Osteoblast (primary cell): ENCODE measurements around the gene ETFA. TPM values are rescaled to one million over a fixed set of nuclear protein-coding genes. Genes with fewer than 3 reads are reported as not detected.

Source experiments
- DNase-seq: peaks from one replicate; pipeline ENCODE4 v3.0.0; 2011; ENCODE audit warnings: low spot score, mixed read lengths; ENCODE audit not compliant: insufficient read length; ENCODE audit errors: missing footprints
- H2AFZ ChIP-seq: 2 replicates; pipeline ENCODE4 v1.6.0; 2011; ENCODE audit warnings: mild to moderate bottlenecking, low read length
- H3K27ac ChIP-seq: 2 replicates; pipeline ENCODE4 v1.5.1; 2011; ENCODE audit warnings: mild to moderate bottlenecking, low read depth, low read length, moderate library complexity
- H3K27me3 ChIP-seq: 2 replicates; pipeline ENCODE4 v1.6.0; 2012; ENCODE audit warnings: mild to moderate bottlenecking, control low read depth, inconsistent platforms, low read length, moderate library complexity; ENCODE audit not compliant: insufficient read depth
- H3K36me3 ChIP-seq: 2 replicates; pipeline ENCODE4 v1.5.1; 2011; ENCODE audit warnings: mild to moderate bottlenecking, low read length, control low read depth, moderate library complexity; ENCODE audit not compliant: insufficient read depth
- H3K4me1 ChIP-seq: 2 replicates; pipeline ENCODE4 v1.5.1; 2011; ENCODE audit warnings: mild to moderate bottlenecking, low read length, control low read depth, moderate library complexity; ENCODE audit not compliant: insufficient read depth
- H3K4me2 ChIP-seq: 2 replicates; pipeline ENCODE4 v1.6.0; 2011; ENCODE audit warnings: mild to moderate bottlenecking, low read length; ENCODE audit not compliant: insufficient read depth
- H3K4me3 ChIP-seq: fragments of 200-600 bp; sonication (generic); 3 replicates; pipeline ENCODE4 v1.5.1; 2012; ENCODE audit warnings: mild to moderate bottlenecking, low read length, inconsistent platforms; ENCODE audit not compliant: insufficient read depth
- H3K79me2 ChIP-seq: 2 replicates; pipeline ENCODE4 v1.6.0; 2012; ENCODE audit warnings: mild to moderate bottlenecking, low read length, control low read depth, inconsistent platforms; ENCODE audit not compliant: insufficient read depth
- H3K9me3 ChIP-seq: 2 replicates; pipeline ENCODE4 v1.5.1; 2011; ENCODE audit warnings: low read depth, low read length, control low read depth
- H4K20me1 ChIP-seq: 2 replicates; pipeline ENCODE4 v1.6.0; 2012; ENCODE audit warnings: mild to moderate bottlenecking, low read length, control low read depth; ENCODE audit not compliant: insufficient read depth
- total RNA-seq: library from RNA; depleted of rRNA; stranded (reverse); fragments of >200 nt; gene quantifications from 2 replicates; pipeline ENCODE4 v1.2.3, GENCODE V29; 2012
- TF ChIP-seq, protein P1 (sequence below): IDR thresholded peaks from 2 replicates; pipeline ENCODE4 v1.5.1; 2011; ENCODE audit warnings: mild to moderate bottlenecking, low read depth, low read length, moderate library complexity; ENCODE audit errors: extremely low read depth

ETFA gene
- total RNA-seq, 1 donor, result 85.0 TPM

- peak overlapping the region; percentile 51 for H3K4me3 ChIP-seq
- peak overlapping the region; percentile 84 for H2AFZ ChIP-seq
- H3K27ac ChIP-seq, result no peak overlapping the region
- no peaks in the 10 kb centered on the region for H3K9me3 ChIP-seq
- TF ChIP-seq, protein P1, sequence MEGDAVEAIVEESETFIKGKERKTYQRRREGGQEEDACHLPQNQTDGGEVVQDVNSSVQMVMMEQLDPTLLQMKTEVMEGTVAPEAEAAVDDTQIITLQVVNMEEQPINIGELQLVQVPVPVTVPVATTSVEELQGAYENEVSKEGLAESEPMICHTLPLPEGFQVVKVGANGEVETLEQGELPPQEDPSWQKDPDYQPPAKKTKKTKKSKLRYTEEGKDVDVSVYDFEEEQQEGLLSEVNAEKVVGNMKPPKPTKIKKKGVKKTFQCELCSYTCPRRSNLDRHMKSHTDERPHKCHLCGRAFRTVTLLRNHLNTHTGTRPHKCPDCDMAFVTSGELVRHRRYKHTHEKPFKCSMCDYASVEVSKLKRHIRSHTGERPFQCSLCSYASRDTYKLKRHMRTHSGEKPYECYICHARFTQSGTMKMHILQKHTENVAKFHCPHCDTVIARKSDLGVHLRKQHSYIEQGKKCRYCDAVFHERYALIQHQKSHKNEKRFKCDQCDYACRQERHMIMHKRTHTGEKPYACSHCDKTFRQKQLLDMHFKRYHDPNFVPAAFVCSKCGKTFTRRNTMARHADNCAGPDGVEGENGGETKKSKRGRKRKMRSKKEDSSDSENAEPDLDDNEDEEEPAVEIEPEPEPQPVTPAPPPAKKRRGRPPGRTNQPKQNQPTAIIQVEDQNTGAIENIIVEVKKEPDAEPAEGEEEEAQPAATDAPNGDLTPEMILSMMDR, result no peak
- H3K4me2 ChIP-seq, result peak overlapping the region; percentile 69
- H3K4me1 ChIP-seq, result peaks cover 10% of the 10 kb centered on the region
- peaks cover 7% of the 10 kb centered on the region for H3K27me3 ChIP-seq
- DNase-seq, result peak; percentile 98
- H3K36me3 ChIP-seq, result no peaks in the 10 kb centered on the region
- no peaks in the 10 kb centered on the region for H4K20me1 ChIP-seq
- H3K79me2 ChIP-seq, result no peaks in the 10 kb centered on the region
Measured at GRCh38 chr15:76177491-76178040, 133.7 kb downstream of the ETFA start.

DNA sequence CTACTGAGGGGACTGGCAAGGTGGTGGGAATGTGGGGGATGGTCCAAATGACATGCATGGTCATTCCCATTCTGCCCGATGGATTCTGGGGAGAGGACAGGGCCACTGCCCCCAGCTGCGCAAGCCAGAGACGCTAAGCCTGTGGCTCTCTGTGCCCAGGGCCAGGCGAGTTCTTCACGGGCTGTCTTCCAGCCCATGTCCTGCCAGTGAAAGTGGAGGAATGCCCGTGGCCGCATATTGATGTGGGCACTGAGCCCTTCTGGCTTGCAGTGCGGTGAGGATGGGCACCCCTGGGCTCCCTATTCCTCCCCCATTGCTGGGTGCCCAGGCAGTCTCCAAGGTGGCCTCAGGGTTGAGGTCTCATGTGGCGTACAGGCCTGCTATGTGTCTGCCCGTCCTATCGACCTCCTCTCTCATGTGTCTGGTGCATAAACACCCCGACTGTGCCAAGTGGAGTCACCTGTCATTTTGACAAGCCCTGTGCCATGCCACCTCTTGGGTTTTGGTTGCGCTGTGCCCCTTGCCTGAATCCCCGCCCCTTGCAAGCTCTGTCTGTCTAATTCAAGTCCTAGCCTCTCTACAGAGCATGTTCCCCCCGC is 134.7 kb downstream of the ETFA start:
- no peaks in the 10 kb centered on the region for H4K20me1 ChIP-seq
- H2AFZ ChIP-seq, result no peak overlapping the region
- H3K4me1 ChIP-seq, result peaks cover 10% of the 10 kb centered on the region
- DNase-seq, result peak; percentile 36
- H3K4me2 ChIP-seq, result no peak overlapping the region
- H3K79me2 ChIP-seq, result no peaks in the 10 kb centered on the region
- no peak overlapping the region for H3K27ac ChIP-seq
- H3K27me3 ChIP-seq, result peaks cover 7% of the 10 kb centered on the region
- H3K4me3 ChIP-seq, result no peak overlapping the region
- no peaks in the 10 kb centered on the region for H3K9me3 ChIP-seq
- no peaks in the 10 kb centered on the region for H3K36me3 ChIP-seq
- TF ChIP-seq, protein P1, result no peak

- H4K20me1 ChIP-seq, result no peaks in the 10 kb centered on the region
- H2AFZ ChIP-seq, result no peak overlapping the region
- H3K36me3 ChIP-seq, result no peaks in the 10 kb centered on the region
- TF ChIP-seq, protein P1, result no peak
- no peak overlapping the region for H3K27ac ChIP-seq
- H3K4me3 ChIP-seq, result no peak overlapping the region
- H3K4me1 ChIP-seq, result peaks cover 10% of the 10 kb centered on the region
- no peaks in the 10 kb centered on the region for H3K9me3 ChIP-seq
- H3K79me2 ChIP-seq, result no peaks in the 10 kb centered on the region
- no peak overlapping the region for H3K4me2 ChIP-seq
- DNase-seq, result peak; percentile 25
- H3K27me3 ChIP-seq, result peaks cover 7% of the 10 kb centered on the region
Measured at GRCh38 chr15:76176059-76176458, 135.2 kb downstream of the ETFA start.

- Histone ChIP-seq H3K79me2 (no peaks in the 10 kb centered on the region), H3K27me3 (peaks cover 7% of the 10 kb centered on the region), H4K20me1 (no peaks in the 10 kb centered on the region), H3K4me2 (no peak overlapping the region), H3K36me3 (no peaks in the 10 kb centered on the region), H3K4me3 (no peak overlapping the region), H3K9me3 (no peaks in the 10 kb centered on the region), H3K4me1 (peaks cover 10% of the 10 kb centered on the region), H3K27ac (no peak overlapping the region), H2AFZ (no peak overlapping the region)
- TF ChIP-seq, protein P1, result no peak
- no peak for DNase-seq
Measured at GRCh38 chr15:76175442-76175841, 135.8 kb downstream of the ETFA start.
